GM21381 (cell line): ENCODE measurements around the gene DMRTC2.

ENCODE experiments used
- ATAC-seq: cut with Tn5 transposase; IDR thresholded peaks from one replicate; pipeline ENCODE4 v1.9.1; 2021; ENCODE audit warnings: mild to moderate bottlenecking, moderate library complexity; ENCODE audit not compliant: unreplicated experiment

Gene DMRTC2

DNA sequence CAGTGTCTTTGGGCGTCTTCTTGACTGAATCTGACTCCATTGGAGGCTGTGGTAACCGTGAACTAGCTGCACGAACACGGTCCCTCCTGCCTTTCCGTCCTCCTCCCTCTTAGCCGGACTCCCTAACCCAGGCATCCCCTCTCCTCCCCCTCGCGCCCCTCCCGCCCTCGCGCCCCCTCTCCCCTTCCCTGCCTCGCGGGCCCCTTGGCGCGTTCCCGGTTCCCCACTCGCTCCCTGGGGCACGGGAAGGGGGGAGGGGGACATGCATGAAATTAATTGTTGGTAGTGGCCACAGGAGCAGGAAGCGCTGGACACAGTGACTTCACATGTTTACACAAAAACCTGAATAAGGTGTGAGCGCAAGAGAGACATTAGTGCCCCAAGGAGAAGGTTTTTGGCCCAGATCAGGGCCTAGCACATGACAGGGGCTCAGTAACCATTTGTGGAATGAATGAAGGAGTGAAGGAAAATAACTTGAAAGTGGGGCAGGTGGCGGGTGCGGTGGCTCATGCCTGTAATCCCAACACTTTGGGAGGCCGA lies 279 bp downstream of the DMRTC2 start:
- ATAC-seq, result no peak

GRCh38 chr19:41847351-41848105 lies 2.7 kb downstream of the DMRTC2 start:
- ATAC-seq, result no peak

DNA sequence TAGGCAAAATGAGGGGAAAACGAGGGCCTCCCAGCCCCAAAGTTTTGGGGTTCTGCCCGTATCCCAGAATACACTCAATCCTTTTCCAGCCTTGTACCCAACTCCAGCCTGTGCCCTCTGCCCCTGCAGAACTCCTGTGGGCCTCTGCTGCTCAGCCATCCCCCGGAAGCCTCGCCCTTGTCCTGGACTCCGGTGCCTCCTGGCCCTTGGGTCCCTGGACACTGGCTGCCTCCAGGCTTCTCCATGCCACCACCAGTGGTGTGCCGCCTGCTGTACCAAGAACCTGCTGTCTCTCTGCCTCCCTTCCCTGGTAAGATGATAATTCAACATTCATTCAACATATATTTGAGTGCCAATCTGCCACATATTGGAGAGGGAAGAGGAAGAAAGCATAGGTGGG lies 3.8 kb downstream of the DMRTC2 start:
- ATAC-seq, result no peak

DNA sequence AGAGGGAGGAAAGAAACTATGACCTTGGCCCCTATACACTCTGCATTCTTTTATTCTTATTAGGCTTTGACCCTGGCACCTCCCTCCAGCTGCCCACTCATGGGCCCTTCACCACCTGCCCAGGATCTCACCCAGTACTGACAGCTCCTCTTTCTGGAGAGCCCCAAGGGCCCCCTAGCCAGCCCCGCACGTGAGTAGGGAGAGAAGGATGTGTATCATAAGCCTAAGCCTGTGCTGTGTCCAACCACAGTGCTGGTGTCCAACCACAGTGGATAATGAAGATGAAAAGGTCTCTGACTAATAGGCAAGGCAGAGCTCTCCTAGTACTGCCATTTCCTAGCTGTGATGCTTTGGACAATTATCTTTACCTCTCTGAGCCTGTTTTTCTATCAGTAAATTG lies 4.2 kb downstream of the DMRTC2 start:
- no peak for ATAC-seq

GRCh38 chr19:41850381-41850780 lies 5.5 kb downstream of the DMRTC2 start:
- no peak for ATAC-seq

- ATAC-seq, result no peak
Measured at GRCh38 chr19:41851456-41851855, 6.6 kb downstream of the DMRTC2 start.

DNA sequence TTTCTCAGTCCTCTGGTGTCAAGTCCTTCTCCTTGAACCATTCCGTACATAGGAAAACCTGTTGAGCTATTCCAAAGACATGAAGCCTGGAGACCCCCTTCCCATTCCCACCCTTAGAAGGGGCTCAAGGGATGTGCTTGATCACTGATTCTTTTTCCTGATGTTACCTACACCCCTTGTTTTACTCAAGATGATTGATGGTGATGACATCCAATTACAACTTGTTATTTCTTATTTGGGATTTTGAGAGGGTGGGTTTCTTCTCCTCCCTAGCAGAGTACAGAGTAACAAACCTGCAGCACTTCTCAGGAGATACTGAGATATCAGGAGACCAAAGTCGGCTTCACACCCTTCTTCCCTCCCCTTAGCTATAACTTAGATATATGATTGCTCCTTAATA lies 8.5 kb downstream of the DMRTC2 start:
- ATAC-seq, result no peak

GRCh38 chr19:41853768-41854167 lies 8.9 kb downstream of the DMRTC2 start:
- ATAC-seq, result no peak

DNA sequence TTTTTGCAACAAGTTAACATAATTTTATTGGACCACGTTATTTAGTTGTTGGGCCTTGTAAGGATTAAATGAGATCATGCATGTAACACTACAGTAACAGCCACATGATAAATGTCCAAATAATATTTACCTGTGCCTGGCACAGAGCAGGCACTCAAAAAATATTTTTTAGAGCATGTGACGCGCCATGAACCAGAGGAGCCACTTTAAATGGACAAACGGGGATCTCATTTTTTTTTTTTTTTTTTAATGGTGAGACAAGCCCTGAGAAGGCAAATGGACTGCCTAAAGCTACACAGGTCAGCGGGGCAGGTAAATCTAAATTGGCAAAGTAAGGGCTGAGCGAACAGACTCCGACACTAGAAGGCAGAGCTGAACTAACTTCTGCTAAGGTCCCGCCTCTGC lies 14.4 kb downstream of the DMRTC2 start:
- ATAC-seq, result no peak

DNA sequence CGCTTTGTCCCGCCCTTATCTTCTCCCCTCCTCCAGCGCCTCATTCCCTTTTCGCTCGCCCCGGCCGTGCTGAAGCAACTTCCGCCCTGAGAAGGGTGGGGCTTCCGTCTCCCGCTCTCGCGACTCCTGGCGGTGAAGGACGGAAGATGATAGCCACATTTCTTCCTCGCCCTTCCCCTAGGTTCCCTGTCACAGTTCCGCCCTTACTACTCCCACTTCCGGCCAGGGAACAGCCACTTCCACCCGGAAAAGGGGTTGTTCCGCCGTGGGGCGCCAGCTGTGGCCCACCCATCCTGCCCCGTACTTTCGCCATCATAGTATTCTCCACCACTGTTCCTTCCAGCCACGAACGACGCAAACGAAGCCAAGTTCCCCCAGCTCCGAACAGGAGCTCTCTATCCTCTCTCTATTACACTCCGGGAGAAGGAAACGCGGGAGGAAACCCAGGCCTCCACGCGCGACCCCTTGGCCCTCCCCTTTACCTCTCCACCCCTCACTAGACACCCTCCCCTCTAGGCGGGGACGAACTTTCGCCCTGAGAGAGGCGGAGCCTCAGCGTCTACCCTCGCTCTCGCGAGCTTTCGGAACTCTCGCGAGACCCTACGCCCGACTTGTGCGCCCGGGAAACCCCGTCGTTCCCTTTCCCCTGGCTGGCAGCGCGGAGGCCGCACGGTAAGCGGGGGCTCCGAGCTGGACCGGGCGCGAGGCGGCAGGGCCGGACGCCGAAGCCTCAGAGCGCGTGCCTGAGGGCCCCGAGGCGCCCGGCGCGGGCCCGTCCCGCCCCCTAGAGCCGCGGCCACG lies 15.0 kb downstream of the DMRTC2 start, which contains the start of gene RPS19:
Gene RPS19, plus strand, starts transcription at position 638 of the 801 bp plus-strand sequence. CDS start 520 bp downstream, outside the sequence.
- peak; percentile 77 for ATAC-seq

GRCh38 chr19:41860419-41861115 lies 15.7 kb downstream of the DMRTC2 start:
- ATAC-seq, result no peak

DNA sequence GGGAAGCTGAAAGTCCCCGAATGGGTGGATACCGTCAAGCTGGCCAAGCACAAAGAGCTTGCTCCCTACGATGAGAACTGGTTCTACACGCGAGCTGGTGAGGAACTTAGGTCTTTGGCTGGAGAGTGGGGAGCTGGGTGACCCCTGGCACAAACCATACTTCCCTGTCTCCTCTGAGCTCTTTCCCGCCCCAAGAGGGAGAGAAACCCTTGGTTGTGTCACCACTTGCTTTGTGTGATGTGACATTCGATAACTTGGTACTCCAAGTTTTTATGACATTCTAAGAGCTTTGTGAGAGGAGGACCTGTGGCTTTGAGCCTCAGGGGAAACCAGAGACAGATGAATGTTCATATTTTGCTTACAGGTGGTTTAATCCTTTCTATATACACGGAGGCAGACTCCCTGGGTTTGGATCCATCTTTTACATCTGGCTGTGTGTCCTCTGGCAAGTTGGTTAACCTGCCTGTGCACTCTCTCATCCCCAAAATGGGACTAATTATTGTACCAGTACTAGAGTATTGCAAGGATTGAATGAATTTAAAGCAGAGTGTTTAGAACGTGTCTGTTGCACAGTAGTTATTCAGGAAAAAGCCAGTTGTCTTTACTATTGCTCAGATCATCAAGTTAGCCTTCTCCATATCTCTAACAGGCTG lies 16.4 kb downstream of the DMRTC2 start:
- no peak for ATAC-seq

DNA sequence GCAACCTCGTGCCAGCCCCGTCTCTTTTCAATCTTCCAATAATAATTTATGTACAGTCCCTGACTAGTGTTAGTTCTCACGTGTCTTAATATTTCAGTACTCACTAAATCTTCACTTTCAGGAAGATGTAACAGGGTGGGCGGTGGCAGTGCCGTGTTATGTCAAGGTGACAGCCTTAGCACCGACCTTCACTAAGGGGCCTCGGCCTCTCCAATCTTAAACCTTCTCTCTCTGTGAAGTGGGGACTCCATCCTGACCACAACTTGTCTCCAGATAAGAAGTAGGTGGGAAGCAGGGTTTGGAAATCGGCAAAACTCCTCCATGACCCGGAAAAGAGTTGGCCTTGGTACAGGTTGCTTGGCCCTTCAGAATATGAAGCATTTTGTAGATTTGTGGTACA lies 17.0 kb downstream of the DMRTC2 start:
- no peak for ATAC-seq

DNA sequence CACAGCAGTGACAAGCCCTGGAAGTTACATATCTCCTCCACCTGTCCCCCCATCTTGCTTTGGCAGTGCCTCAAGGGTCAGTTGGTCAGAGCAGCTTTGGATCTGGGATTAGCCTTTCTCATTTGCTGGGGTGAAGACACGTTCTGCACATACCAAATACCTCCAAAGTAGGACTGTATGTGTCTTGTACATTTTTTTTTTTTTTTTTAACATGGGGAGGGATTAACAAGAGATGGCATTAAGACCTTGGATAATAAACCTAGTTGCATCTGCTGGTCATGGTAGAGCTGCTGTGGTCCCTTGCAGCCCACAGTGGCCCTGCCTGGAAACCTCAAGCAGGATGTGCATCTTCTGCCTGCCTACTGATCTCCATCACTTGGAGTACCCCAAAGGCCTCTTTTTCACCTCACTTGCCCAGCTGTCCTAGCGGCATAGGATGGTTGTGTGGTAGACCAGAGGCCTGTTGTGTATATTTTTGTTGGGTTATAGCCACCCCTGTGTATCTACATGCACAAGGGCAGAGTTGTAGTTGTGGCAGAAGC lies 17.7 kb downstream of the DMRTC2 start:
- ATAC-seq, result no peak

DNA sequence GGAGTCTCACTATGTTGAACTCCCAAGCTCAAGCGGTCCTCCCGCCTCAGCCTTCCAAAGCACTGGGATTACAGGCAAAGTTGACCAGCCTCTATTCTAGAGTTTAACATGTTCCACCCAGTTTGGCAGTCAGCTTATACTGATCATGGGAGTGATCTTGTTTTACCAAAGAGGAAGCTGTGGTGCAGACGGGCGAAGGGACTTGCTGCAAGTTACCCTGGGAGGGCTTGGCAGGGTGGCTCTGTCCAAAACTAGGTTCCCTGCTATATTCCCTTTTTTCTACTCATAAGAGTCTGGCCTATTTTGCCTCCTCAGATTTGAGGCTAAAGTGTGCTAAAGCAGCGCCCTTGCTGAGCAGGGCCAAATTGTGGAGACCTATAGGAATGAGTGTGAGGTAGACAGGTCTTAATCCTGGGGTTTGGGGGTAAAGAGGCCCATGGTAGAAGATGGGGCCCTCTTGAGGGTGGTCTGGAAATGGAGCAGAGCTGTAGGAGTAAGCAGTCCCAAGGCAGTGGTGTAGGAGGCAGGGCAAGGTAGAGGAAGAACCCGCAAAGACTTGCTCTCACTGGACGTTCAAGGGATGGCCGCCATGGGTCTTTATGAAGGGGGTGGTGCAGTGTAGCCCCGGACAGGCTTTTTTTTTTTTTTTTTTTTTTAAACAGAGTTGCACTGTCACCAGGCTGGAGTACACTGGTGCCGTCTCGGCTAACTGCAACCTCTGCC lies 18.5 kb downstream of the DMRTC2 start:
- ATAC-seq, result no peak

- ATAC-seq, result no peak
Measured at GRCh38 chr19:41864374-41864773, 19.5 kb downstream of the DMRTC2 start.

DNA sequence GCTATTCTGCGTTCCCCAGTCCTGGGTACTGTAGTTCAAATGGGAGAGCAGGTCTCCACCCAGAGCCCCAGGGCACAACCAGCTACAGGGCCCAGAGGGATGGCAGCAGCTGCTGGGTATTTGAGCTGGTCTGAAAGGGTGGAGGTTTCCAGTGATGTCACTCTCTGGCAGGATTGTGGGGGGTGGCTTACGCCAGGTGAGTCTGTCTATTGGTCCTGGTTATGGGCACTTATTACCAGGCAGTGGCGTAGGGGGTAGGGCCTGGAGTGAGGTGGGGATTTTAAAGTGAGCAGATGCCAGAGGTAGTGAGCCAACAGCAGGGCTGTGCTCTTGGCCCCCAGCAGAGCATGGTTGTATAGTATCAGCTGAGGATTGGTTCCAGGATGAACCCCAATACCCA lies 21.4 kb downstream of the DMRTC2 start:
- no peak for ATAC-seq

DNA sequence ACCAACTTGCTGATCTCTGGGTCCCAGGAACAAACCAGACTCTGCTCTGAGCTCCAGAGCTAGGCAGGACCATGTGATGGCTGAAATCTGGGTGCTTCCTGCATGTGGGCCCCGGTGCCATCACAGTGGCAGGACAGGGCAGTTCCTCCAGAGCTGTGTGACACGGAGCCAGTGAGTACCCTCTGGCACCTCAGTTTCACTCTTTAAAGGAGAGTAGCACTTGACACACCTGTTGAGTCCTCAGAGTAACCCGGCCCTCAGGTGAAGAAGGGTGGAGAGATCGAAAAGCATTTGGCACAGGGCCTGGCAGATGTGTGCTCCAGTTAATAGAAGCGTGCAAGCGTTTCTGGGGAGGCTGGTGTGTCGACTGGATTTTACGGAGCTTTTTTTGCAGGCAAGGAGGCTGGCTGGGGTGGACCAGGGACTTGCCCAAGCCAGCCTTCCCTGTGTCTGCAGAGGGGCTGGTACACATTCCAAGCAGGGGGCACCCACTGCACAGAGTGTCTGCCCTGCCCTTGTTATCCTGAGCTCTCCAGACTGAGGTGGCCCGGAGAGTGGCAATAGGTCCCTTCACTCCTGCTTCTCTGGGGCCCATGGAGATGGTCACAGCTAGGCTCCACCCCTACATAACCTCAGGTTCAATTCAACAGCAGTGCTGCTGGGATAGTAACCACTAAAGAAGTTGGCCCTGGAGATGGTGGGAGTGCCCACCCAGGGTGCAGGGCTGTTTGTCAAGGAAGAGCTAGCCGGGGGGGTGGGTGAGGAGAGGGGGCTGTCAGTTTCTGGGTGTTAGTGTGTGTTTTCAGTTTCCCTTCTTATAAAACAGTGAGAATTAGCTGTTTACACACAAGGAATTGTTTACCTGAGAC lies 23.5 kb downstream of the DMRTC2 start:
- ATAC-seq, result no peak

DNA sequence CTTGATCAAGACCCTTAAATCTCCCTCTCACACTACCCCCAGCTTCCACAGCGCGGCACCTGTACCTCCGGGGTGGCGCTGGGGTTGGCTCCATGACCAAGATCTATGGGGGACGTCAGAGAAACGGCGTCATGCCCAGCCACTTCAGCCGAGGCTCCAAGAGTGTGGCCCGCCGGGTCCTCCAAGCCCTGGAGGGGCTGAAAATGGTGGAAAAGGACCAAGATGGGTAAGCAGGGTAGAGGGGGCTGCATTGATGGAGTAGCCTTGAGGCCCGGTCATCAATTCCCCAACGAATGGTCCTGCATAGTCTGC lies 24.1 kb downstream of the DMRTC2 start:
- ATAC-seq, result no peak
